Gastrocnemius medialis (tissue), 4 donors: ENCODE results near the gene MED6. TPM values are rescaled to one million over a fixed set of nuclear protein-coding genes. Genes with fewer than 3 reads are reported as not detected.
A peak's percentile ranks its signal among the peaks of the same experiment; 100 is the strongest.

ENCODE experiments used
- ATAC-seq, 2 donors: fragments of 150-250 bp; one replicate each; pipeline ENCODE4 v1.9.1; 2016
- DNase-seq, 2 donors: peaks; one replicate each; pipeline ENCODE4 v3.0.0-alpha.2; 2019
- H3K27ac ChIP-seq, 4 donors: fragments of 200-600 bp; sonication (generic); 1 replicate in 1 of 4; 2 replicates in 3 of 4; pipeline ENCODE4 v1.5.1; 2016 to 2018; ENCODE audit warnings: mild to moderate bottlenecking in 2 of 4, moderate library complexity in 1 of 4
- H3K27me3 ChIP-seq, 3 donors: fragments of 200-600 bp; sonication (generic) in 2 of 3; 1 replicate in 1 of 3; 2 replicates in 2 of 3; pipeline versions ENCODE4 v1.5.1 to v1.6.0; 2016 to 2019; ENCODE audit warnings: mild to moderate bottlenecking in 1 of 3, moderate library complexity in 1 of 3
- H3K36me3 ChIP-seq, 2 donors: fragments of 200-600 bp; sonication (generic) in 1 of 2; one replicate each; pipeline ENCODE4 v1.5.1; 2017 to 2018
- H3K4me1 ChIP-seq, 2 donors: fragments of 200-600 bp; sonication (generic) in 1 of 2; one replicate each; pipeline ENCODE4 v1.5.1; 2016 to 2017; ENCODE audit warnings: mild to moderate bottlenecking in 2 of 2
- H3K4me3 ChIP-seq, 4 donors: fragments of 200-600 bp; sonication (generic) in 3 of 4; 1 replicate in 1 of 4; 2 replicates in 3 of 4; pipeline ENCODE4 v1.5.1; 2016 to 2019; ENCODE audit warnings: mild to moderate bottlenecking in 2 of 4
- H3K9me3 ChIP-seq, 3 donors: fragments of 200-600 bp; sonication (generic) in 2 of 3; 1 replicate in 1 of 3; 2 replicates in 2 of 3; pipeline ENCODE4 v1.5.1; 2016 to 2019
- POLR2A ChIP-seq, 2 donors: fragments of 450-650 bp; IDR thresholded peaks; one replicate each; pipeline ENCODE4 v1.6.1; 2017; ENCODE audit warnings: antibody characterized with exemption in 2 of 2, mild to moderate bottlenecking in 2 of 2, moderate library complexity in 2 of 2
- in situ Hi-C, 4 donors: fragments of 200-750 bp; cut with MboI; loops; one replicate each; pipeline versions ENCODE4 v1.15.0 to v1.8.0; 2017; ENCODE audit warnings: low sequenced_read_pairs in 4 of 4
- intact Hi-C: fragments of 100-400 bp; cut with DNase I; formaldehyde crosslinking; loops from one replicate; pipeline ENCODE4 v1.15.1; 2023; ENCODE audit warnings: low total_unique reads
- total RNA-seq, 4 donors: library from RNA; depleted of rRNA; stranded (reverse); fragments of >200 nt; gene quantifications; one replicate each; pipeline versions ENCODE4 v1.1.0 to v1.2.3, GENCODE V29; 2016
- TF ChIP-seq, protein P1 (sequence below), 5 experiments: fragments of 450-650 bp in 3 of 5; fragments of 200-600 bp in 2 of 5; sonication (generic) in 2 of 5; IDR thresholded peaks in 4 of 5; conservative IDR thresholded peaks in 1 of 5; 1 replicate in 4 of 5; 2 replicates in 1 of 5; pipeline ENCODE4 v1.5.1; 2016 to 2019; ENCODE audit warnings: antibody characterized with exemption in 5 of 5, mild to moderate bottlenecking in 3 of 5, moderate library complexity in 3 of 5

Gene MED6
- total RNA-seq, 4 donors from 2014 or later = 13.9 to 25.0 (median 20.2) TPM

DNA sequence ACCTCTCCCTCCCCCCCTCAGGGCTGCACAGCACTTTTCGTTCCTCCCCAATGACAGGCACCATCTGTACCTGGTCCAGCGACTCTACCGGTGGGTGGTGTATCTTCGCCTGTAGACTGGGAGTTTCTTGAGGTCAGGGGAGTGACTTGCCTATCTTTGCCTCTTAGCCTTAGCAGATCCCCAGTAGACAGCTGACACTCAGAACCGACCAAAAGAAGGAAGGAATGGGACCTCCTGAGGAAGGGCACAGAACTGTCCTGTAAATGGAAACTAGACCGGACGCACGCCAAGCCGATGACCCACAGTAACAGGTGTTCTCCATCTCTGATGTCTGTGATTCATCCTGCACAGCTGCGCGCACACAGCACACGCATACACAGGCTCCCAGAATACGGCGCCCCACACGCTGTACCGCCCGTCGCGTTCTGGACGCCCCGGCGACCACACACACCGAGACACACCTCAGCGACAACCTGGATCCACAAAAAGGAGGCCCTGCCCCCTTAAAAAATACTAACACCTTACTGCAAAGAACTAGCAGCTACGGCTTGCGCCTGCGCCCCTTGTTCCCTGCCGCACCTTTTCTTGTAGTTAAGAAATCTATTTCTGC lies 40.6 kb upstream of the MED6 start:
- peak; percentile 66 to 72 for TF ChIP-seq POLR2A (IDR thresholded peaks at IDR 0.05)
- TF ChIP-seq, protein P1, sequence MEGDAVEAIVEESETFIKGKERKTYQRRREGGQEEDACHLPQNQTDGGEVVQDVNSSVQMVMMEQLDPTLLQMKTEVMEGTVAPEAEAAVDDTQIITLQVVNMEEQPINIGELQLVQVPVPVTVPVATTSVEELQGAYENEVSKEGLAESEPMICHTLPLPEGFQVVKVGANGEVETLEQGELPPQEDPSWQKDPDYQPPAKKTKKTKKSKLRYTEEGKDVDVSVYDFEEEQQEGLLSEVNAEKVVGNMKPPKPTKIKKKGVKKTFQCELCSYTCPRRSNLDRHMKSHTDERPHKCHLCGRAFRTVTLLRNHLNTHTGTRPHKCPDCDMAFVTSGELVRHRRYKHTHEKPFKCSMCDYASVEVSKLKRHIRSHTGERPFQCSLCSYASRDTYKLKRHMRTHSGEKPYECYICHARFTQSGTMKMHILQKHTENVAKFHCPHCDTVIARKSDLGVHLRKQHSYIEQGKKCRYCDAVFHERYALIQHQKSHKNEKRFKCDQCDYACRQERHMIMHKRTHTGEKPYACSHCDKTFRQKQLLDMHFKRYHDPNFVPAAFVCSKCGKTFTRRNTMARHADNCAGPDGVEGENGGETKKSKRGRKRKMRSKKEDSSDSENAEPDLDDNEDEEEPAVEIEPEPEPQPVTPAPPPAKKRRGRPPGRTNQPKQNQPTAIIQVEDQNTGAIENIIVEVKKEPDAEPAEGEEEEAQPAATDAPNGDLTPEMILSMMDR (IDR thresholded peaks at IDR 0.05 in 4 of 5, conservative IDR thresholded peaks at IDR 0.05 in 1 of 5) = no peak
- peak; percentile 78 to 91 for DNase-seq
- Histone ChIP-seq H3K27me3 (peaks cover 0 to 4% (median 0%) of the 10 kb centered on the region in 3 donors), H3K4me1 (peaks cover 16 to 18% of the 10 kb centered on the region in 2 donors), H3K4me3 (peak overlapping the region; percentile 68 to 78 (median 73)), H3K27ac (peak overlapping the region; percentile 84 to 91 (median 88)), H3K36me3 (no peaks in the 10 kb centered on the region), H3K9me3 (no peaks in the 10 kb centered on the region)
- intact Hi-C loops (loop anchor here (1.0 to 10.0 kb wide), 5 partner anchors 22 to 264 kb away; partner anchors contain the start of genes MAP3K9, MED6 and PCNX1), in situ Hi-C loops (no loop called here)
- ATAC-seq = peak; percentile 93 to 95

GRCh38 chr14:70638416-70638815 lies 38.0 kb upstream of the MED6 start:
- Histone ChIP-seq H3K36me3 (no peaks in the 10 kb centered on the region), H3K27ac (no peak overlapping the region), H3K4me3 (no peak overlapping the region), H3K4me1 (peaks cover 15 to 18% of the 10 kb centered on the region in 2 donors), H3K9me3 (no peaks in the 10 kb centered on the region), H3K27me3 (peaks cover 0 to 4% (median 0%) of the 10 kb centered on the region in 3 donors)
- in situ Hi-C loops = no loop called here
- intact Hi-C loops = no loop called here
- no peak for ATAC-seq
- DNase-seq = no peak
- TF ChIP-seq, protein P1 (IDR thresholded peaks at IDR 0.05 in 4 of 5, conservative IDR thresholded peaks at IDR 0.05 in 1 of 5) = no peak
- TF ChIP-seq POLR2A (IDR thresholded peaks at IDR 0.05) = no peak

DNA sequence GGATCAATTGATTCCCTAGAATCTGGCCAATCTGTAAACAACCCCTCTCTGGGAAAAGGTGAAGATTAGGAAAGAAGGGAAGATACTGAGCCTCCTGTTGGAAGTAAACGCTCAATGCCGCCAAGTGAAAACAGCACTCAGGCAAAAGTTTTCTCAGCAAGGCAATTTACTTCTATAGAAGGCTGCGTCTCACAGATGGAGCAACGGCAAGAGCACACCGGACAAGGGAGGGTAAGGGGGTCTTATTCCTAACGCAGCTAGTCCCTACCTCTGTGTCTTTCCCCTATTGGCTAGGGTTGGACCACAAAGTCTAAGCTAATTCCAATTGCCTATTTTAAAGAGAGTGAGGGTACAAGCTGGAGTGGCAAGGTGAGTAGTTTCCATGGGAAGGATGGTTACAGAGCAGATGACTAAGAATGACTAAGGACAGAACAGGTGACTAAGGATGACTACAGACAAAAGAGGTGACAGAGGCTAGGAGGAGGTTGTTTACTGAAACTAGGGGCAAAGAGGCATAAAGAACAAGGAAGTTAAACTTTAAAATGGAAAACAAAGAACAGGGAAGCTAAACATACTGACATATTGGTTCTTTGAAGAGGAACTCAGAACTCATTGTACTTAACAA lies 35.6 kb upstream of the MED6 start:
- intact Hi-C loops (no loop called here), in situ Hi-C loops (no loop called here)
- ATAC-seq = no peak
- Histone ChIP-seq H3K4me3 (no peak overlapping the region), H3K36me3 (no peaks in the 10 kb centered on the region), H3K27me3 (no peaks in the 10 kb centered on the region), H3K4me1 (peaks cover 7 to 8% of the 10 kb centered on the region in 2 donors), H3K9me3 (no peaks in the 10 kb centered on the region), H3K27ac (no peak overlapping the region)
- no peak for TF ChIP-seq POLR2A (IDR thresholded peaks at IDR 0.05)
- TF ChIP-seq, protein P1 (IDR thresholded peaks at IDR 0.05 in 4 of 5, conservative IDR thresholded peaks at IDR 0.05 in 1 of 5) = no peak
- no peak for DNase-seq

GRCh38 chr14:70631948-70632347 lies 31.5 kb upstream of the MED6 start:
- Histone ChIP-seq H3K4me3 (no peak overlapping the region), H3K36me3 (peaks cover 0 to 4% of the 10 kb centered on the region in 2 donors), H3K27ac (no peak overlapping the region), H3K4me1 (no peaks in the 10 kb centered on the region), H3K27me3 (no peaks in the 10 kb centered on the region), H3K9me3 (peaks cover 0 to 8% (median 1%) of the 10 kb centered on the region in 3 donors)
- DNase-seq (no peak), ATAC-seq (no peak)
- no peak for TF ChIP-seq POLR2A (IDR thresholded peaks at IDR 0.05)
- TF ChIP-seq, protein P1 (IDR thresholded peaks at IDR 0.05 in 4 of 5, conservative IDR thresholded peaks at IDR 0.05 in 1 of 5) = no peak
- intact Hi-C loops = no loop called here
- in situ Hi-C loops = no loop called here
